GM12891 (cell line): ENCODE measurements around the gene MEGF10.

Experiments
- POLR2A ChIP-seq: IDR thresholded peaks from 2 replicates; pipeline ENCODE4 v1.6.1; 2011; ENCODE audit warnings: low read depth, low read length, control low read depth
- POLR2AphosphoS5 ChIP-seq: IDR thresholded peaks from 2 replicates; pipeline ENCODE4 v1.6.1; 2011; ENCODE audit warnings: low read depth, low read length, control low read depth
- TAF1 ChIP-seq: IDR thresholded peaks from 2 replicates; pipeline ENCODE4 v1.6.1; 2011; ENCODE audit warnings: low read depth, low read length, control low read depth

DNA sequence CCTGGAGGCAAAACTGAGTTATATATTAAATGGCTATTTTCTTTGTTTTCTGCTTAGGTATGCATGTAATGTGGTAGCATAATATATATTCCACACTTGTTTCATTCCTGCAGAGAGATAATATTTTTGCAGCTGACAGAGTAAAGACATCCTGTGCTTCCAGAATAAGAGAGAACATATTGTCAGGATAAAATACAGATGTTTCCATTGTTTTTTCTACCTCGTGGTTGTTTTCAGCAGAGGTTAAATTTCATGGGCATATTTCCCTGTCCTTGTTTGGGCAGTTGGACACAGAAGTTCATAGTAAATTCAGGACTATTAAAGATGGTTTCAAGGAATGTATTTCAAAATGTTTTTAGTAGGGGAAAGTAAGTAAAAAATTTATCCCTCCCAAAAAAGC is 47.6 kb upstream of the MEGF10 start:
- TF ChIP-seq POLR2A (no peak), TAF1 (no peak), POLR2AphosphoS5 (no peak)
